Eye (tissue), 1 donor: ENCODE results near the gene NQO1.

Source experiments
- DNase-seq: peaks from one replicate; pipeline ENCODE4 v3.0.0-alpha.2; 2015

The NQO1 gene

GRCh38 chr16:69706256-69706974 lies 19.9 kb downstream of the NQO1 start:
- no peak for DNase-seq

- DNase-seq = no peak
These were observed 22.7 kb downstream of the NQO1 start for GRCh38 chr16:69703638-69704037.

GRCh38 chr16:69701866-69702265 lies 24.5 kb downstream of the NQO1 start:
- DNase-seq = no peak

- no peak for DNase-seq
These were observed 24.9 kb downstream of the NQO1 start for GRCh38 chr16:69701452-69701851.

GRCh38 chr16:69699915-69700314 lies 26.4 kb downstream of the NQO1 start:
- no peak for DNase-seq

- no peak for DNase-seq
These were observed 28.0 kb downstream of the NQO1 start for GRCh38 chr16:69698404-69698803.

GRCh38 chr16:69693916-69694315 lies 32.4 kb downstream of the NQO1 start:
- no peak for DNase-seq

GRCh38 chr16:69691980-69692911 lies 34.1 kb downstream of the NQO1 start:
- DNase-seq = no peak

- DNase-seq = no peak
These were observed 37.8 kb downstream of the NQO1 start for GRCh38 chr16:69688589-69688988.

GRCh38 chr16:69680358-69680757 lies 46.0 kb downstream of the NQO1 start:
- no peak for DNase-seq

- DNase-seq = no peak
These were observed 53.2 kb downstream of the NQO1 start for GRCh38 chr16:69672998-69673713.

GRCh38 chr16:69672315-69672997 lies 53.9 kb downstream of the NQO1 start:
- DNase-seq = no peak

GRCh38 chr16:69669577-69669976 lies 56.8 kb downstream of the NQO1 start:
- no peak for DNase-seq

- no peak for DNase-seq
These were observed 62.5 kb downstream of the NQO1 start for GRCh38 chr16:69663846-69664245.

GRCh38 chr16:69662901-69663300 lies 63.5 kb downstream of the NQO1 start:
- DNase-seq = no peak

- DNase-seq = no peak
These were observed 66.2 kb downstream of the NQO1 start for GRCh38 chr16:69660166-69660565.
